ENCODE data around the gene HPS4. TPM values are rescaled to one million over a fixed set of nuclear protein-coding genes. Genes with fewer than 3 reads are reported as not detected.

HPS4 gene
- total RNA-seq, 1 donor from 2014 or later = 42.2 TPM

Other genes with a start within 250 kb of the HPS4 start
- 1.2 TPM for gene ASPHD2, start 54.5 kb downstream of the HPS4 start, total RNA-seq
- 16.5 TPM for gene SRRD, start 94 bp upstream of the HPS4 start, total RNA-seq
- 28.0 TPM for gene TFIP11, start 28.7 kb upstream of the HPS4 start, total RNA-seq
- gene TPST2, start 106.3 kb upstream of the HPS4 start, total RNA-seq = 26.6 TPM
- gene CRYBB1, start 134.2 kb upstream of the HPS4 start, total RNA-seq = 0.76 TPM
- gene CRYBA4, start 138.2 kb upstream of the HPS4 start, total RNA-seq = not detected
- 2.7 TPM for gene MIAT, start 173.8 kb upstream of the HPS4 start, total RNA-seq